GM18508 (cell line): ENCODE data around the gene TSPAN11.

Experiments used
- ATAC-seq: cut with Tn5 transposase; IDR thresholded peaks from one replicate; pipeline ENCODE4 v1.9.1; 2021; ENCODE audit warnings: moderate number of reproducible peaks; ENCODE audit not compliant: insufficient read depth, unreplicated experiment

The TSPAN11 gene

GRCh38 chr12:30955214-30955613 lies 28.7 kb downstream of the TSPAN11 start:
- no peak for ATAC-seq

- no peak for ATAC-seq
These were observed 32.7 kb downstream of the TSPAN11 start for GRCh38 chr12:30959110-30959710.

- ATAC-seq: no peak
These were observed 33.2 kb downstream of the TSPAN11 start for GRCh38 chr12:30959778-30960177.

- ATAC-seq: no peak
These were observed 34.5 kb downstream of the TSPAN11 start for GRCh38 chr12:30961030-30961429.

- ATAC-seq: no peak
These were observed 35.5 kb downstream of the TSPAN11 start for GRCh38 chr12:30962047-30962446.

- ATAC-seq: no peak
These were observed 37.4 kb downstream of the TSPAN11 start for GRCh38 chr12:30963709-30964564.

GRCh38 chr12:30964896-30965612 lies 38.5 kb downstream of the TSPAN11 start:
- ATAC-seq: no peak

GRCh38 chr12:30965613-30965985 lies 39.1 kb downstream of the TSPAN11 start:
- no peak for ATAC-seq

GRCh38 chr12:30967026-30967425 lies 40.5 kb downstream of the TSPAN11 start:
- ATAC-seq: no peak

- no peak for ATAC-seq
These were observed 41.7 kb downstream of the TSPAN11 start for GRCh38 chr12:30968211-30968610.

- no peak for ATAC-seq
These were observed 42.5 kb downstream of the TSPAN11 start for GRCh38 chr12:30969006-30969405.

- no peak for ATAC-seq
These were observed 43.3 kb downstream of the TSPAN11 start for GRCh38 chr12:30969606-30970395.

GRCh38 chr12:30970559-30971197 lies 44.1 kb downstream of the TSPAN11 start:
- no peak for ATAC-seq

GRCh38 chr12:30972035-30972434 lies 45.5 kb downstream of the TSPAN11 start:
- no peak for ATAC-seq

- ATAC-seq: no peak
These were observed 46.6 kb downstream of the TSPAN11 start for GRCh38 chr12:30973175-30973574.

- ATAC-seq: no peak
These were observed 47.3 kb downstream of the TSPAN11 start for GRCh38 chr12:30973830-30974229.

- ATAC-seq: no peak
These were observed 48.4 kb downstream of the TSPAN11 start for GRCh38 chr12:30974746-30975500.

GRCh38 chr12:30975581-30975980 lies 49.0 kb downstream of the TSPAN11 start:
- no peak for ATAC-seq

- ATAC-seq: no peak
These were observed 49.7 kb downstream of the TSPAN11 start for GRCh38 chr12:30976206-30976605.
